HG02610 (cell line): ENCODE data around the gene SH3GL2.
A peak's percentile ranks its signal among the peaks of the same experiment; 100 is the strongest.

Experiments used
- ATAC-seq: cut with Tn5 transposase; IDR thresholded peaks from one replicate; pipeline ENCODE4 v1.9.1; 2021; ENCODE audit warnings: mild to moderate bottlenecking, moderate library complexity; ENCODE audit not compliant: unreplicated experiment

The SH3GL2 gene

GRCh38 chr9:17802249-17802857, 223.5 kb downstream of the SH3GL2 start:
- no peak for ATAC-seq

- no peak for ATAC-seq
Observed at GRCh38 chr9:17807613-17808282, 228.9 kb downstream of the SH3GL2 start.

- ATAC-seq = no peak
Observed at GRCh38 chr9:17810317-17810716, 231.5 kb downstream of the SH3GL2 start.

GRCh38 chr9:17810728-17811571, 232.1 kb downstream of the SH3GL2 start:
- peak; percentile 37 for ATAC-seq

GRCh38 chr9:17813798-17814197, 234.9 kb downstream of the SH3GL2 start:
- ATAC-seq = no peak

GRCh38 chr9:17816431-17817027, 237.7 kb downstream of the SH3GL2 start:
- no peak for ATAC-seq

- ATAC-seq = no peak
Observed at GRCh38 chr9:17824191-17824590, 245.3 kb downstream of the SH3GL2 start.

- ATAC-seq = no peak
Observed at GRCh38 chr9:17824616-17825264, 245.9 kb downstream of the SH3GL2 start.

- ATAC-seq = no peak
Observed at GRCh38 chr9:17825265-17825659, 246.4 kb downstream of the SH3GL2 start.

- ATAC-seq = no peak
Observed at GRCh38 chr9:17829064-17829463, 250.2 kb downstream of the SH3GL2 start.

- no peak for ATAC-seq
Observed at GRCh38 chr9:17829812-17830385, 251.0 kb downstream of the SH3GL2 start.

GRCh38 chr9:17832812-17833211, 253.9 kb downstream of the SH3GL2 start:
- no peak for ATAC-seq

- no peak for ATAC-seq
Observed at GRCh38 chr9:17833846-17834245, 255.0 kb downstream of the SH3GL2 start.

- no peak for ATAC-seq
Observed at GRCh38 chr9:17837965-17838364, 259.1 kb downstream of the SH3GL2 start.

GRCh38 chr9:17839776-17840175, 260.9 kb downstream of the SH3GL2 start:
- ATAC-seq = no peak

- no peak for ATAC-seq
Observed at GRCh38 chr9:17843236-17843635, 264.4 kb downstream of the SH3GL2 start.
